Ishikawa (cell line): ENCODE measurements around the gene IRF2BPL.

Experiments used
- CREB1 ChIP-seq: IDR thresholded peaks from 2 replicates; pipeline ENCODE4 v1.6.1; 2012; ENCODE audit warnings: low read depth
- EP300 ChIP-seq: IDR thresholded peaks from 2 replicates; pipeline ENCODE4 v1.6.1; 2012; ENCODE audit warnings: borderline replicate concordance
- NFIC ChIP-seq: IDR thresholded peaks from 2 replicates; pipeline ENCODE4 v1.6.1; 2012
- REST ChIP-seq: IDR thresholded peaks from 2 replicates; pipeline ENCODE4 v1.6.1; 2012; ENCODE audit warnings: low read depth, mild to moderate bottlenecking
- TEAD4 ChIP-seq: IDR thresholded peaks from 2 replicates; pipeline ENCODE4 v1.6.1; 2012
- YY1 ChIP-seq: IDR thresholded peaks from 2 replicates; pipeline ENCODE4 v1.6.1; 2012; ENCODE audit warnings: low read depth

GRCh38 chr14:77052281-77053044, 24.0 kb upstream of the IRF2BPL start:
- no peak for TF ChIP-seq TEAD4
- no peak for TF ChIP-seq REST
- no peak for TF ChIP-seq CREB1
- TF ChIP-seq YY1, result no peak
- TF ChIP-seq EP300, result peak; percentile 66
- TF ChIP-seq NFIC, result peak; percentile 61
